ENCODE data around the gene EBLN1. TPM values are rescaled to one million over a fixed set of nuclear protein-coding genes. Genes with fewer than 3 reads are reported as not detected.

Gene EBLN1
- total RNA-seq, 1 experiment from 2014 or later = not detected

GRCh38 chr10:22171131-22171530 lies 46.7 kb downstream of the EBLN1 start:
- Histone ChIP-seq H4K91ac (ENCODE audit: insufficient read length, low read depth, low read length) (no peak overlapping the region), H3K23me2 (ENCODE audit: insufficient read length, low read depth, low read length, poor library complexity, severe bottlenecking) (no peaks in the 10 kb centered on the region), H3K4me2 (ENCODE audit: insufficient read depth, insufficient read length, low read length) (no peak overlapping the region), H3K79me1 (ENCODE audit: insufficient read depth, low read depth, low read length, poor library complexity, severe bottlenecking) (no peaks in the 10 kb centered on the region), H3K56ac (ENCODE audit: insufficient read length, low read depth, low read length) (no peak overlapping the region), H2AFZ (ENCODE audit: low read length) (no peak overlapping the region), H2BK15ac (ENCODE audit: low read depth, low read length) (no peak overlapping the region), H4K8ac (replicated peaks; ENCODE audit: insufficient read length, low read depth, low read length) (no peak overlapping the region), H3K23ac (ENCODE audit: insufficient read length, low read depth, low read length) (no peak overlapping the region), H3K4me1 (ENCODE audit: insufficient read depth, low read length) (no peaks in the 10 kb centered on the region), H3K9ac (ENCODE audit: extremely low read depth, insufficient read length, low read length) (no peak overlapping the region), H3K18ac (ENCODE audit: insufficient read length, low read depth, low read length) (no peak overlapping the region), H2AK5ac (ENCODE audit: insufficient read length, low read length) (no peak overlapping the region), H3K14ac (ENCODE audit: insufficient read depth, low read length) (no peak overlapping the region), H3K27me3 (ENCODE audit: insufficient read depth, low read length) (no peaks in the 10 kb centered on the region), H4K5ac (ENCODE audit: insufficient read length, low read depth, low read length) (no peak overlapping the region), H2BK5ac (ENCODE audit: insufficient read length, low read length) (no peak overlapping the region), H3K4ac (ENCODE audit: low read depth, low read length) (no peak overlapping the region), H3K79me2 (ENCODE audit: insufficient read depth, low read length) (no peaks in the 10 kb centered on the region), H3T11ph (ENCODE audit: low read length) (no peak overlapping the region), H2BK120ac (ENCODE audit: low read depth, low read length, poor library complexity, severe bottlenecking) (no peak overlapping the region), H3K9me3 (ENCODE audit: control insufficient read depth, low read depth, low read length) (no peaks in the 10 kb centered on the region), H2BK12ac (ENCODE audit: insufficient read length, low read depth, low read length) (no peak overlapping the region), H3K27ac (ENCODE audit: insufficient read length, low read depth, low read length) (no peak overlapping the region), H4K20me1 (ENCODE audit: control insufficient read depth, insufficient read depth, insufficient read length) (no peaks in the 10 kb centered on the region), H2BK20ac (ENCODE audit: low read depth, low read length, poor library complexity, severe bottlenecking) (no peak overlapping the region)
- DNase-seq = no peak
- no peak overlapping the region for H3K4me3 Mint-ChIP-seq
- H3K27me3 Mint-ChIP-seq (ENCODE audit: low read depth) = no peaks in the 10 kb centered on the region
- peaks cover 0 to 7% (median 0%) of the 10 kb centered on the region in 3 experiments; a peak in 1 of 7 replicates for H3K36me3 Mint-ChIP-seq (ENCODE audit: insufficient read depth in 1 of 3, low read depth in 3 of 3)
- H3K4me1 Mint-ChIP-seq = peaks cover 0 to 3% of the 10 kb centered on the region in 2 experiments; a peak in 1 of 4 replicates
- no peak overlapping the region for H3K27ac Mint-ChIP-seq
- TF ChIP-seq, protein P1, sequence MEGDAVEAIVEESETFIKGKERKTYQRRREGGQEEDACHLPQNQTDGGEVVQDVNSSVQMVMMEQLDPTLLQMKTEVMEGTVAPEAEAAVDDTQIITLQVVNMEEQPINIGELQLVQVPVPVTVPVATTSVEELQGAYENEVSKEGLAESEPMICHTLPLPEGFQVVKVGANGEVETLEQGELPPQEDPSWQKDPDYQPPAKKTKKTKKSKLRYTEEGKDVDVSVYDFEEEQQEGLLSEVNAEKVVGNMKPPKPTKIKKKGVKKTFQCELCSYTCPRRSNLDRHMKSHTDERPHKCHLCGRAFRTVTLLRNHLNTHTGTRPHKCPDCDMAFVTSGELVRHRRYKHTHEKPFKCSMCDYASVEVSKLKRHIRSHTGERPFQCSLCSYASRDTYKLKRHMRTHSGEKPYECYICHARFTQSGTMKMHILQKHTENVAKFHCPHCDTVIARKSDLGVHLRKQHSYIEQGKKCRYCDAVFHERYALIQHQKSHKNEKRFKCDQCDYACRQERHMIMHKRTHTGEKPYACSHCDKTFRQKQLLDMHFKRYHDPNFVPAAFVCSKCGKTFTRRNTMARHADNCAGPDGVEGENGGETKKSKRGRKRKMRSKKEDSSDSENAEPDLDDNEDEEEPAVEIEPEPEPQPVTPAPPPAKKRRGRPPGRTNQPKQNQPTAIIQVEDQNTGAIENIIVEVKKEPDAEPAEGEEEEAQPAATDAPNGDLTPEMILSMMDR (conservative IDR thresholded peaks at IDR 0.05) = no peak
- peaks cover 0 to 4% of the 10 kb centered on the region in 2 experiments; a peak in 2 of 5 replicates for H3K9me3 Mint-ChIP-seq
- WGBS (ENCODE audit: extremely low coverage, insufficient read length, low lambda C conversion rate) = no CpG with 5 or more reads among the region's 1 CpG

Measured in H9 (cell line).